Measurements from ENCODE around the gene GPR180. TPM values are rescaled to one million over a fixed set of nuclear protein-coding genes. Genes with fewer than 3 reads are reported as not detected.

Gene GPR180
- 11.0 and 12.0 TPM in 2 replicates for total RNA-seq (2014; rRNA removed; shearing (Covaris generic))

- H3K27ac ChIP-seq = peak within 1 kb of the TSS; percentile 88
- 0 out of 2 replicates have a peak, but pooled peaks cover 4% of the 10 kb centered on the region for H3K9me3 ChIP-seq (replicated peaks)
- H3K4me3 ChIP-seq = peak within 1 kb of the TSS; percentile 78
- H3K36me3 ChIP-seq = 0 out of 2 replicates have a peak, but pooled peaks cover 2% of the 10 kb centered on the region
- H3K27me3 ChIP-seq = no peaks in the 10 kb centered on the region
- H3K4me1 ChIP-seq = no peaks in the 10 kb centered on the region
- peak; percentile 97 to 99 for DNase-seq
Measured at GRCh38 chr13:94601446-94602431, at the start of gene GPR180. Gene GPR180 (plus strand): TSS chr13:94601857. CDS start chr13:94601928, 71 bp downstream.

GRCh38 chr13:94552095-94552494 lies 49.6 kb upstream of the GPR180 start:
- no peak overlapping the region for H3K4me3 ChIP-seq
- H3K4me1 ChIP-seq = no peaks in the 10 kb centered on the region
- no peak for DNase-seq
- H3K27ac ChIP-seq = no peak overlapping the region
- H3K36me3 ChIP-seq = no peaks in the 10 kb centered on the region
- no peaks in the 10 kb centered on the region for H3K27me3 ChIP-seq
- no peaks in the 10 kb centered on the region for H3K9me3 ChIP-seq (replicated peaks)

DNA sequence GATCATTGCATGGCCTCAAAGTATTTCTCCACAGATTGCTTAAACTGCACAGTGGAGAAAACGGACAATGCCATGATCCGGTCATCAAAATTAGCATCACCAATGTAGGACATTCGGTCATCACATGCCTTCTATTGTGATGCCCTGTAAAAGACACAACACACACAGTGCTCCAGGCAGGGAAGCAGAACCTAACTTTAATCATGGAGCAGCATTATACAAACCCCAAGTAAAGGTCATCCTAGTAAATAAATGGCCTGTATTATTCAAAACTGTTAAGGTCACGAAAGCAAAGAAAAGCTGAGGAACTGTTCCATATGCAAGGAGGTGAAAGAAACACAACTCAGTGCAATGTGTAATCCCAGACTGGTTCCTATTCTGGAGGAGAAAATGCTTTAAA lies 47.9 kb upstream of the GPR180 start:
- Histone ChIP-seq H3K4me3 (no peak overlapping the region), H3K4me1 (no peaks in the 10 kb centered on the region), H3K27me3 (no peaks in the 10 kb centered on the region), H3K27ac (no peak overlapping the region), H3K9me3 (replicated peaks) (no peaks in the 10 kb centered on the region), H3K36me3 (no peaks in the 10 kb centered on the region)
- DNase-seq = no peak

GRCh38 chr13:94556041-94556440 lies 45.6 kb upstream of the GPR180 start:
- Histone ChIP-seq H3K4me1 (no peaks in the 10 kb centered on the region), H3K9me3 (replicated peaks) (no peaks in the 10 kb centered on the region), H3K27ac (no peak overlapping the region), H3K36me3 (no peaks in the 10 kb centered on the region), H3K27me3 (no peaks in the 10 kb centered on the region), H3K4me3 (no peak overlapping the region)
- DNase-seq = no peak

DNA sequence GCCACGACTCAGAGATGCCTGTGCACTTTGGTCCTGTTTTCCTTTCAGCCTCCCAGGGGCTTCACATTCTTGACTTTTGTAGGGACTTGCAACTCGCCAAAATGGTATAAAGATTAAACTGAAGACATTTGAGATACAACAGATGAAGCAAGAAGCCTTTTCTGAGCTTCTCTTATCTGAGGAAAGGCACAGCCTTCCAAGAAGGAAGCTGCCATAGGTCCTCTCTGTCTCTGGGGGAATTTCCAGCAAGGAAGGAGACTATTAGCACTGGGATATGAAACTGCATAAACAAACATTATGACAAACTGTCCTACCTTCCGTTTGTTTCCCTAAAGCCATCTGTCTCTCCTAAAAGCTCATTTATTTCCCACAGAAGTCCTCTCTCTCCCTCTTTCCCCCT lies 45.0 kb upstream of the GPR180 start:
- Histone ChIP-seq H3K9me3 (replicated peaks) (no peaks in the 10 kb centered on the region), H3K4me3 (no peak overlapping the region), H3K4me1 (no peaks in the 10 kb centered on the region), H3K27ac (no peak overlapping the region), H3K27me3 (no peaks in the 10 kb centered on the region), H3K36me3 (no peaks in the 10 kb centered on the region)
- DNase-seq = no peak

DNA sequence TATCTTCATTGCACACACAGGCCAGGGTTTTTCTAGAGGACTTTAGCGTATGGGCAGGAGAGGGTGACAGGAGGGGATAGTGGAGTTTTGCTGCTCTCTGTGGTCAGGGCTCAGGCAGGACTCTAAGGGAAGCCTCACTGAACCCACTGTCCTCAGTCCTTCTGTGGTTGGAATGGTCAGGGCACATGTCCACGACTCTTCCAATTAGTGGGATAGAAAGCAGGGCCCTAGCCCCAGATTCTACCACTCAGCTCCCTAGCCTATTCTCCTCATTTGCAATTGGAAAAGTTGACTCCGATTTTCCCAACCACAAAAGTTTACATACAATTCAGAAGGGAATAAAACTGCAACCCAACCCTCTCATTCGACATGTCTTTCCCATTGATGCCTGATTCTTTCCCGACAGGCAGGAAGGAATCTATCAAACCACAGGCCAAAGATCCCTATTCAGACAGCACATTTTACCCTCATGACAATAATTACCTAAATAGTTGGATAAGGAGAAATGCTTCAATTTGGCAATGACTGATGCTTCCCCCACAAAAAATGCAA lies 43.9 kb upstream of the GPR180 start:
- no peak overlapping the region for H3K4me3 ChIP-seq

GRCh38 chr13:94558716-94559115 lies 42.9 kb upstream of the GPR180 start:
- H3K27ac ChIP-seq = no peak overlapping the region
- no peaks in the 10 kb centered on the region for H3K27me3 ChIP-seq
- no peaks in the 10 kb centered on the region for H3K9me3 ChIP-seq (replicated peaks)
- no peak overlapping the region for H3K4me3 ChIP-seq
- H3K4me1 ChIP-seq = no peaks in the 10 kb centered on the region
- peak; percentile 8 to 29 for DNase-seq
- H3K36me3 ChIP-seq = no peaks in the 10 kb centered on the region

More for the DNA sequence above, 43.9 kb upstream of the GPR180 start:
- no peaks in the 10 kb centered on the region for H3K9me3 ChIP-seq (replicated peaks)
- no peak overlapping the region for H3K27ac ChIP-seq
- DNase-seq = no peak
- H3K36me3 ChIP-seq = no peaks in the 10 kb centered on the region
- no peaks in the 10 kb centered on the region for H3K27me3 ChIP-seq
- no peaks in the 10 kb centered on the region for H3K4me1 ChIP-seq

DNA sequence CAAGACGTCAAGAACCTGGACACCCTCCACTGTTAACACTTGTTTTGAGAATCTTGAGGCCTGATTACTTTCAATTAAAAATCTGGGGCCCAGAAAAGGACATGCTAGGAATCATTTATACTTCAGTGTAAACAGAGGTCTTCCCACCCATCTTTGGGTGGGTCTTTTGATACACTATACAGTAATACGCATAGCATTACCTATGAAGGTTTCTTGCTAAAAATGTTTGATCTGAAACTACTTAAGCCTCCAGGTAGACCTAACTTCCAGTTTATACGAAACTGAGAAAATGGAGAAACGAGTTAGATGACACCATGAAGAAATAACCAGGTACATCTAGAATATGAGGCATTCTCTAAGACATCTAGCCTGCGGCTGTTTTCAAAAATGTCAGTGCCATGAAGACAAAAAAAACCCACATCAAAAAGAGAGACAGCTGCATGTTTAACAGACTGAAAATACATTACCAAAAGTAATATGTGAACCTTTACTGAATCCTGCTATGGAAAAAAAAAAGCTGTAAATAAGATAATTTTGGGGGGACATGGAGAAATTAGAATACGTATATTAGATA lies 42.3 kb upstream of the GPR180 start:
- Histone ChIP-seq H3K36me3 (no peaks in the 10 kb centered on the region), H3K27me3 (no peaks in the 10 kb centered on the region), H3K27ac (no peak overlapping the region), H3K4me1 (no peaks in the 10 kb centered on the region), H3K4me3 (no peak overlapping the region), H3K9me3 (replicated peaks) (no peaks in the 10 kb centered on the region)
- DNase-seq = peak in 1 of 2 experiments; percentile 13

- no peak overlapping the region for H3K27ac ChIP-seq
- no peaks in the 10 kb centered on the region for H3K36me3 ChIP-seq
- no peak overlapping the region for H3K4me3 ChIP-seq
- H3K9me3 ChIP-seq (replicated peaks) = no peaks in the 10 kb centered on the region
- H3K4me1 ChIP-seq = no peaks in the 10 kb centered on the region
- no peak for DNase-seq
- H3K27me3 ChIP-seq = no peaks in the 10 kb centered on the region
Measured at GRCh38 chr13:94560116-94560515, 41.5 kb upstream of the GPR180 start.

GRCh38 chr13:94561126-94561525 lies 40.5 kb upstream of the GPR180 start:
- no peaks in the 10 kb centered on the region for H3K4me1 ChIP-seq
- H3K27ac ChIP-seq = no peak overlapping the region
- H3K4me3 ChIP-seq = no peak overlapping the region
- no peaks in the 10 kb centered on the region for H3K9me3 ChIP-seq (replicated peaks)
- H3K36me3 ChIP-seq = no peaks in the 10 kb centered on the region
- DNase-seq = no peak
- H3K27me3 ChIP-seq = no peaks in the 10 kb centered on the region

DNA sequence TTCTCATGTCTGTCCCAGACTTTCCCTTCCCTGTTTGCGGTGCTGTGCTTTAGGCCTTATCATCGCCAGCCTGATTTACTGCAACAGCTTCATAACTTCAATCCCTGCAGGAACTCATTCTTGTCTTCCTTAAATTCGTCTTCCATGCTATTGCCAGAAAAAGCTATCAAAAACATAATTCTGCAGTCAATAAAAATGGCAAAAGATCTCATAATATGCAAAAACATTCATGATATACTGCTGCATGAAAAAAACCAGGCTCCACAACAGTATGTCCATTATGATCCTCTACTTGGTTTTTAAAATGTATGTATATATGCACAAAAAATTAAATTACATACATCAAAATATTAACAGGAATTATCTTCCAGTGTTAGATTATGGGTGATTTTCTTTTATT lies 34.1 kb upstream of the GPR180 start:
- Histone ChIP-seq H3K36me3 (peaks cover 13% of the 10 kb centered on the region), H3K4me1 (no peaks in the 10 kb centered on the region), H3K9me3 (replicated peaks) (no peaks in the 10 kb centered on the region), H3K27ac (no peak overlapping the region), H3K27me3 (no peaks in the 10 kb centered on the region), H3K4me3 (no peak overlapping the region)
- DNase-seq = no peak

DNA sequence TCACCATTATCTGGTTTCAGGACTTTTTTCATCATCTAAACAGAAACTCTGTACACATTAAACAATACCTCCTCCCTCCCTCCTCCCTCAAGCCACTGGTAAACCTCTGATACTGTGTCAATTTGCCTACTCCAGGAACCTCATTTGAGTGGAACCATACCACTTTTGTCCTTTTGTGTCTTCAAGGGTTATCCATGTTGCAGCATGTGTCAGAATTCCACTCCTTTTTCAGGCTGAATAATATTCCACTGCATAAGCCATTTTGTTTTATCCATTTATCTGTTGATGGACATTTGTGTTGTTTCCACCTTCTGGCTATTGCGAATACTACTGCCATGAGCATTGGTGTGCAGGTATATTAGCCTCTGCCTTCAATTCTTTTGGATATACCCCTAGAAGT lies 33.2 kb upstream of the GPR180 start:
- Histone ChIP-seq H3K36me3 (peaks cover 20% of the 10 kb centered on the region), H3K27ac (no peak overlapping the region), H3K4me3 (no peak overlapping the region), H3K4me1 (no peaks in the 10 kb centered on the region), H3K9me3 (replicated peaks) (no peaks in the 10 kb centered on the region), H3K27me3 (no peaks in the 10 kb centered on the region)
- no peak for DNase-seq

GRCh38 chr13:94569615-94570014 lies 32.0 kb upstream of the GPR180 start:
- Histone ChIP-seq H3K36me3 (peaks cover 32% of the 10 kb centered on the region), H3K27ac (no peak overlapping the region)

DNA sequence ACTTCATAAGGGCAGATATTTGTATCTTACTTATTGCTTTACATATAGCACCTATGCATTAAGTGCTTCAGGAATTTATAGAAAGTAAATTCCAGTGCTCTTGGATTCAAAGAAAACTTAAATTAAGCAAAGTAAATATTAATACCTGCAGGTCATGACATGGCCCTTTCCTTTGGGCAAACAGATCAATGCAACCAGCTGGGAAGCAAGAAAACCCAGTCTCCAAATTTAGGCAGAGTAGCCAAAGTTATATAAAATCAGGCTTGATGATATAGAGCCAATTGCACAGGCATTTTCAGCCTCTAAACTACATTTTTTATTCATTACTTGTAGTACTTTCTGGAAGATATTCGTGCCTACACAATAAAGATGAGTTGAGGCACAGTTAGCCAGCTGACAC lies 22.6 kb upstream of the GPR180 start:
- no peaks in the 10 kb centered on the region for H3K9me3 ChIP-seq (replicated peaks)
- peaks cover 65% of the 10 kb centered on the region for H3K36me3 ChIP-seq
- H3K27ac ChIP-seq = no peak overlapping the region
- no peaks in the 10 kb centered on the region for H3K4me1 ChIP-seq
- no peak for DNase-seq
- H3K27me3 ChIP-seq = no peaks in the 10 kb centered on the region
- H3K4me3 ChIP-seq = no peak overlapping the region

More at GRCh38 chr13:94569615-94570014, 32.0 kb upstream of the GPR180 start:
- Histone ChIP-seq H3K9me3 (replicated peaks) (no peaks in the 10 kb centered on the region), H3K27me3 (no peaks in the 10 kb centered on the region), H3K4me1 (no peaks in the 10 kb centered on the region), H3K4me3 (no peak overlapping the region)
- DNase-seq = no peak

DNA sequence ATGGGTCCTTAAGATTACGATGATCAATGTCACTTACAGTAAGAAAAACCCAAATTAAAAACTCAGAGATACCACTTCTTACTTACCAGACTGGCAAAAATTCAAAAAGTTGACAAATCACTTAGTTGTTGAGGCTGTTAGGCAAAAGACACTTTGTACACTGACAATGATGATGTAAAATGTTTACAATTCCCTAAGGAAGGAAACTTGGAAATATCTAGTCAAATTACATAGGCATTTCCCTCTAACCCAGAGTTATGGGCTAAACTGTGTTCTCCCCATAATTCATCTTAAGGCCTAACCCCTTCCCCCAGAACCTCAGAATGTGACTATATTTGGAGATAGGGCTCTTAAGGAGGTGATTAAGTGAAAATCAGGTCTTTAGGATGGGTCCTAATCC lies 17.7 kb upstream of the GPR180 start:
- Histone ChIP-seq H3K9me3 (replicated peaks) (no peaks in the 10 kb centered on the region), H3K4me3 (no peak overlapping the region), H3K27ac (no peak overlapping the region), H3K27me3 (no peaks in the 10 kb centered on the region), H3K4me1 (no peaks in the 10 kb centered on the region), H3K36me3 (peaks cover 47% of the 10 kb centered on the region)
- DNase-seq = no peak

Data from SJCRH30 (cell line).